NCI-H2171 (cell line): ENCODE measurements around the gene CASP2.

Experiments
- DNase-seq: peaks from one replicate; lab custom pipeline; 2025; lab: John Stamatoyannopoulos, UW

CASP2 gene

GRCh38 chr7:143295870-143296269 is 7.7 kb downstream of the CASP2 start:
- DNase-seq, result no peak

GRCh38 chr7:143296686-143297085 is 8.5 kb downstream of the CASP2 start:
- DNase-seq, result no peak

GRCh38 chr7:143299346-143299745 is 11.2 kb downstream of the CASP2 start:
- DNase-seq, result no peak

- DNase-seq, result peak; percentile 1
Observed at GRCh38 chr7:143299840-143300239, 11.7 kb downstream of the CASP2 start.

GRCh38 chr7:143300959-143301935 is 13.1 kb downstream of the CASP2 start:
- DNase-seq, result no peak

GRCh38 chr7:143303733-143304132 is 15.6 kb downstream of the CASP2 start:
- DNase-seq, result no peak

- no peak for DNase-seq
Observed at GRCh38 chr7:143304938-143305337, 16.8 kb downstream of the CASP2 start.

- no peak for DNase-seq
Observed at GRCh38 chr7:143305423-143306070, 17.4 kb downstream of the CASP2 start.

GRCh38 chr7:143308632-143309031 is 20.5 kb downstream of the CASP2 start:
- DNase-seq, result no peak

- no peak for DNase-seq
Observed at GRCh38 chr7:143314127-143314526, 26.0 kb downstream of the CASP2 start.

GRCh38 chr7:143315776-143316175 is 27.6 kb downstream of the CASP2 start, which contains the start of gene CLCN1:
CLCN1 (plus strand) TSS chr7:143316111; CDS start chr7:143316213, 102 bp downstream.
- DNase-seq, result no peak

- DNase-seq, result no peak
Observed at GRCh38 chr7:143316492-143316891, 28.3 kb downstream of the CASP2 start.

GRCh38 chr7:143318661-143319060 is 30.5 kb downstream of the CASP2 start:
- DNase-seq, result no peak

- no peak for DNase-seq
Observed at GRCh38 chr7:143320620-143321019, 32.5 kb downstream of the CASP2 start.

- DNase-seq, result no peak
Observed at GRCh38 chr7:143321242-143321641, 33.1 kb downstream of the CASP2 start.

GRCh38 chr7:143321734-143322133 is 33.6 kb downstream of the CASP2 start:
- DNase-seq, result no peak

- DNase-seq, result no peak
Observed at GRCh38 chr7:143322760-143323633, 34.8 kb downstream of the CASP2 start.

GRCh38 chr7:143323653-143324052 is 35.5 kb downstream of the CASP2 start:
- no peak for DNase-seq

GRCh38 chr7:143325240-143325639 is 37.1 kb downstream of the CASP2 start:
- no peak for DNase-seq

GRCh38 chr7:143327903-143328302 is 39.8 kb downstream of the CASP2 start:
- DNase-seq, result no peak

GRCh38 chr7:143329471-143330170 is 41.5 kb downstream of the CASP2 start:
- no peak for DNase-seq
